ENCODE measurements around the gene NR6A1.

Gene NR6A1

DNA sequence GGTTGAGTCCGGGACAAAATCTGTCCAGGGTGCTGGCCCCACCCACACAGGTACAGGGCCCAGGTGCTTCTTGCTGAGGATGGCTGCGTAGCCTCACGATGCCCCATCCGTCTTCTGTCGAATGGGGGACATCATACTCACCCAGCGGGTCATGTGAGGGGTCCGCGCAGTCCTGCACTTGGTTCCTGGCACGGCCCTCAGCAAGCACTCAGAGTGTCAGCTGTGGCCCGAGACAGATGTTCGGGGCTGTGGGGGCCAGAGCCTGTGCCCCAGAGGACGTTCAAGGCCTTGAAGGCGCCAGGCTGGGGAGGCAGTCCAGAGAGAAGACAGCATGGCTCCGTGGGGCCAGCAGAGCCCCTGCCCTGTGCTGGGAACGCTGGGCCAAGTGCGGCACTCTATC, 291.7 kb downstream of the NR6A1 start:
- Histone ChIP-seq H3K36me3 (no peaks in the 10 kb centered on the region), H3K4me1 (peaks cover 14% of the 10 kb centered on the region), H3K4me3 (ENCODE audit: low read depth, low read length) (no peak overlapping the region), H3K27me3 (no peaks in the 10 kb centered on the region; the same call in 1 of the 2 replicates), H3K9me3 (no peaks in the 10 kb centered on the region)
- TF ChIP-seq, protein P1, sequence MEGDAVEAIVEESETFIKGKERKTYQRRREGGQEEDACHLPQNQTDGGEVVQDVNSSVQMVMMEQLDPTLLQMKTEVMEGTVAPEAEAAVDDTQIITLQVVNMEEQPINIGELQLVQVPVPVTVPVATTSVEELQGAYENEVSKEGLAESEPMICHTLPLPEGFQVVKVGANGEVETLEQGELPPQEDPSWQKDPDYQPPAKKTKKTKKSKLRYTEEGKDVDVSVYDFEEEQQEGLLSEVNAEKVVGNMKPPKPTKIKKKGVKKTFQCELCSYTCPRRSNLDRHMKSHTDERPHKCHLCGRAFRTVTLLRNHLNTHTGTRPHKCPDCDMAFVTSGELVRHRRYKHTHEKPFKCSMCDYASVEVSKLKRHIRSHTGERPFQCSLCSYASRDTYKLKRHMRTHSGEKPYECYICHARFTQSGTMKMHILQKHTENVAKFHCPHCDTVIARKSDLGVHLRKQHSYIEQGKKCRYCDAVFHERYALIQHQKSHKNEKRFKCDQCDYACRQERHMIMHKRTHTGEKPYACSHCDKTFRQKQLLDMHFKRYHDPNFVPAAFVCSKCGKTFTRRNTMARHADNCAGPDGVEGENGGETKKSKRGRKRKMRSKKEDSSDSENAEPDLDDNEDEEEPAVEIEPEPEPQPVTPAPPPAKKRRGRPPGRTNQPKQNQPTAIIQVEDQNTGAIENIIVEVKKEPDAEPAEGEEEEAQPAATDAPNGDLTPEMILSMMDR (IDR thresholded peaks at IDR 0.05; ENCODE audit: low read depth, low read length) = no peak
- DNase-seq = no peak

DNA sequence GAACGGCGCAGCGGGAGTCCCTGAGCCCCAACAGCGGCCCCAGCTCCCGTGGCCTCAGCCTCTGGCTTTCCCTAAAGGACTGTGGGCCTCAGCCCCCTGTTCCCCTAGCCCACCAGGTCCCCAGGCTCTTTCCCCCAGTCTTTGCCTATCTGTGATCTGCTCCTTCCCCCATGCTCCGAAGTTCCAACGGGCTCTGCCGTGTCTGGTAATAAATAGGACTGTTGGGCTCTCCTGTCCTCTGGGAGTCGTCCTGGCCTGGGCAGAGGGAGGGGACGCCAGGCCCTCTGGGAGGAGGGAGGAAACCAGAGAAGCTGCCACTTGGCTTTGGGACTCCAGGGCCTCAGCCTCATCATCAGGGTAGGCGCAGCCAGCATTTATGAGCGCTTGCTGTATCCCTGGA, 292.8 kb downstream of the NR6A1 start:
- TF ChIP-seq, protein P1 (IDR thresholded peaks at IDR 0.05; ENCODE audit: low read depth, low read length) = no peak
- peaks cover 14% of the 10 kb centered on the region for H3K4me1 ChIP-seq
- no peaks in the 10 kb centered on the region for H3K9me3 ChIP-seq
- no peaks in the 10 kb centered on the region; the same call in 1 of the 2 replicates for H3K27me3 ChIP-seq
- no peaks in the 10 kb centered on the region for H3K36me3 ChIP-seq
- DNase-seq = peak; percentile 79
- H3K4me3 ChIP-seq (ENCODE audit: low read depth, low read length) = peak overlapping the region; percentile 55

DNA sequence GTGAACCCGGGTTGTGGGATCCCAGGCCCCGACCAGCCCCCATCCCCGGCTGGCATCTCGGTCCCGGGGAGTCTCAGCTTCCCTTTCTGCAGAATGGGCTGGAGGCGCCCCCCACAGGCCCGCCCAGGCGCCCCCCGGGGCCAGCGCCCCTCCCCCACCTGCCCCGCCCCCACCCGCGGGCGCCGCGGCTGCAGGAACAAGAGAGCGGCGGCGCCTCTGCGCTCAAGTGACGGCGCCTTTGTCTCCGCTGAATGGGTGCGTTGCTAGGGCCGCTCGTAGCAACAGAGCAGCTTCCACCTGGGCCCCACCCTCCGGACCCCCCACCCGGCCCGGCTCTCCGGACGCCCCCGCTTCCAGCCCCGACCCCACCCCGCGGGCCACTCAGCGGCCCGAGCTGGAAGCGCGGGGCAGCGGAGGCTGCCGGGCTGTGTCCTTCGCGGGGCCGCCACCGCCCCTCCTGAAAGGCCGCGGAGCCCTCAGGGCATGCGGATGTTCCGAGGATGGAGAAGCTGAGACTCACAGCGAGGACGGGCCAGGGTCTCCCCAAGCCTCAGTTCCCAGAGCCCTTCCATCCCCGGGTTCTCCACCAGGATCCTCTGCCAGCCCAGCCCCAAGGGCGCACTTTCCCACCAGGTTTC, 293.3 kb downstream of the NR6A1 start:
- H3K36me3 ChIP-seq = no peaks in the 10 kb centered on the region
- TF ChIP-seq, protein P1 (IDR thresholded peaks at IDR 0.05; ENCODE audit: low read depth, low read length) = no peak
- no peaks in the 10 kb centered on the region for H3K9me3 ChIP-seq
- H3K27me3 ChIP-seq = no peaks in the 10 kb centered on the region; the same call in 1 of the 2 replicates
- DNase-seq = peak; percentile 49
- peaks cover 14% of the 10 kb centered on the region for H3K4me1 ChIP-seq
- peak overlapping the region; percentile 55 for H3K4me3 ChIP-seq (ENCODE audit: low read depth, low read length)

DNA sequence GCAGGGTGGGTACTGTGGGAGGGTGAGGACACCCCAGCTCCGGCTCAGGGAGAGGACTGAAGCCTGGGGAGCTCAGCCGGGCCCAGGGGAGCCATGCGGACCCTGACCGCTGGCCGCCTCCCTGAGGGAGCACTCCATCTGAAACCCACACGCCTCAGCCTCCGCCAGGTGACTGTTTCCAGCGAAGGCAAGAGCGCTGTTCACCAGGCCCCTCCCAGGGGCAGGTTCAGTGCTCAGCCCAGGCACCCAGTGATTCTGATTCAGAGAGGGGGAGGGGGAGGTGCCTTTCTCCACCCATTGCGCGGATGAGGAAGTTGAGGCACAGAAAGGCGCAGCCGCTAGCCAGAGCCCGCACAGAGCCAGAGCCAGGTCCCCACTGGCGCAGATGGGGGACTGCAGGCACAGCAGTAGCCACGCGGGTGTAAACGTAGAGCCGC, 293.9 kb downstream of the NR6A1 start:
- no peaks in the 10 kb centered on the region for H3K9me3 ChIP-seq
- no peaks in the 10 kb centered on the region for H3K36me3 ChIP-seq
- DNase-seq = peak; percentile 58
- peak overlapping the region; percentile 55 for H3K4me3 ChIP-seq (ENCODE audit: low read depth, low read length)
- TF ChIP-seq, protein P1 (IDR thresholded peaks at IDR 0.05; ENCODE audit: low read depth, low read length) = no peak; the same call in 1 of the 2 replicates
- H3K27me3 ChIP-seq = no peaks in the 10 kb centered on the region; the same call in 1 of the 2 replicates
- peaks cover 14% of the 10 kb centered on the region for H3K4me1 ChIP-seq

DNA sequence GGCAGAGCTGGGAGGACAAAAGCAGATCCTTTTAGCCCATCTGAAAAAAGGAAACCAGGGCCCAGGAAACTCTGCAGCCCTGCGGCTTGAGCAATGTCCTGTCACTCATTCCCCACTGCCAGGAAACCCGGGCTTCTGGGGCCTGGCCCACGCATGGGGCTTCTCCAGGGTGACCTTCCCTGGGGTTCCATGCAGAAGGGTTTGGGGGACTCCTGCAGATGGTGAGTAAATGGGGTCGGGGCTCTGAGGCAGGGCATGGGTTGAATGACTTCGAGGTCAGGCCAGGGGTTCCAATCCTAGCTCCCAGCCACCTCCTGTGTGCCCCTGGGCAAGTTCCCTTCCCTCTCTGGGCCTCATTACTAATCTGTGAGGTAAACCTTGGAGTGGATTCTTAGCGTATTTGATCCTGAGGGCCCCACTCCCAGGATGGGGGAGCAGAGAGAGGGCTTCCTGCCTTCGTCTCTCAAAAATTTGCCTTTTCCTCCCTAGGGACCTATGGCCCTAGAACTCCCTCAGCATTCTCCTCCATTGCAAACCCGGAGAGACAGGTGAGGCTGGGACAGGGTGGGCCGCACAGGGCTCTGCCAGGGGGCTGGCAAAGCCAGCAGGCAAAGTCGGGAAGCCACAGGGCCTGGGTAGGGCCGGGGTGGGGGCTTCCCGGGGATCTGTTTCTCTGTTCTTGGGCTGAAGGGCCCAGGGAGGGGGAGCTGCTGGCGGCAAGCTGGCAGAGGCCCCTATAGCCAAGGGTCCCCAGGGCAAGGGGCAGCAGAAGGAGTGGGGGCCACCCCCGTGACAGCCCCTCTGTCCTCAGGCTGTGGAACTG, 295.0 kb downstream of the NR6A1 start:
- Histone ChIP-seq H3K4me3 (ENCODE audit: low read depth, low read length) (no peak overlapping the region), H3K36me3 (no peaks in the 10 kb centered on the region), H3K4me1 (peaks cover 14% of the 10 kb centered on the region), H3K27me3 (no peaks in the 10 kb centered on the region; the same call in 1 of the 2 replicates), H3K9me3 (no peaks in the 10 kb centered on the region)
- DNase-seq = no peak
- TF ChIP-seq, protein P1 (IDR thresholded peaks at IDR 0.05; ENCODE audit: low read depth, low read length) = no peak
